WTC11 (cell line): ENCODE results near the gene RBM44. TPM values are rescaled to one million over a fixed set of nuclear protein-coding genes. Genes with fewer than 3 reads are reported as not detected.

Experiments
- ATAC-seq: fragments of 200-7000 bp; cut with Tn5 transposase; 2 replicates; pipeline ENCODE4 v1.10.0; 2021; ENCODE audit warnings: mild to moderate bottlenecking, moderate library complexity
- CTCF ChIA-PET: fragments of 300-600 bp; sonication (Branson Sonifier 250); formaldehyde crosslinking; loops from one replicate; lab custom pipeline; 2021; ENCODE audit warnings: antibody characterized with exemption; lab: Charles Lee
- POLR2A ChIA-PET: fragments of 350-600 bp; sonication (Branson Sonifier 250); formaldehyde crosslinking; loops from one replicate; lab custom pipeline; 2021; ENCODE audit warnings: antibody characterized with exemption; lab: Charles Lee
- DNase-seq: peaks from one replicate; pipeline ENCODE4 v3.0.0; 2021; ENCODE audit warnings: low spot score
- H3K27ac Mint-ChIP-seq: 2 replicates; pipeline ENCODE4 v1.8.0; 2021; ENCODE audit warnings: mixed read lengths
- H3K27me3 Mint-ChIP-seq: 2 replicates; pipeline ENCODE4 v1.8.0; 2021; ENCODE audit warnings: low read depth, mild to moderate bottlenecking, moderate library complexity, mixed read lengths
- H3K36me3 Mint-ChIP-seq: 2 replicates; pipeline ENCODE4 v1.8.0; 2021; ENCODE audit warnings: mixed read lengths
- H3K4me1 Mint-ChIP-seq: 2 replicates; pipeline ENCODE4 v1.8.0; 2022; ENCODE audit warnings: mixed read lengths
- H3K4me3 Mint-ChIP-seq: 2 replicates; pipeline ENCODE4 v1.8.0; 2021; ENCODE audit warnings: mild to moderate bottlenecking, moderate library complexity, mixed read lengths
- H3K9me3 Mint-ChIP-seq: 2 replicates; pipeline ENCODE4 v1.8.0; 2021; ENCODE audit warnings: mixed read lengths
- ELF4 ChIP-seq: sonication (generic); formaldehyde crosslinking; IDR thresholded peaks from 2 replicates; pipeline ENCODE4 v1.8.1; 2022; ENCODE audit warnings: low read depth, mild to moderate bottlenecking, moderate library complexity, missing genetic modification reagents
- FOXP1 ChIP-seq: sonication (generic); formaldehyde crosslinking; IDR thresholded peaks from 2 replicates; pipeline ENCODE4 v1.8.0; 2022; ENCODE audit warnings: missing genetic modification reagents, mild to moderate bottlenecking, moderate library complexity, borderline replicate concordance
- GABPB1 ChIP-seq: sonication (generic); formaldehyde crosslinking; IDR thresholded peaks from 2 replicates; pipeline ENCODE4 v1.8.1; 2023; ENCODE audit warnings: mild to moderate bottlenecking, missing genetic modification reagents
- GRHL2 ChIP-seq: fragments of 250-450 bp; sonication (Bioruptor Pico); IDR thresholded peaks from 2 replicates; pipeline ENCODE4 v1.8.0; 2022; ENCODE audit warnings: mild to moderate bottlenecking, moderate library complexity; ENCODE audit not compliant: insufficient replicate concordance, severe bottlenecking
- GTF2I ChIP-seq: fragments of 250-450 bp; sonication (Bioruptor Pico); conservative IDR thresholded peaks from 2 replicates; pipeline ENCODE4 v1.4.0; 2021; ENCODE audit warnings: mild to moderate bottlenecking
- KAT7 ChIP-seq: sonication (generic); formaldehyde crosslinking; IDR thresholded peaks from 2 replicates; pipeline ENCODE4 v1.8.1; 2023; ENCODE audit warnings: missing genetic modification reagents, mild to moderate bottlenecking, borderline replicate concordance
- RORB ChIP-seq: fragments of 250-450 bp; sonication (Bioruptor Pico); IDR thresholded peaks from 2 replicates; pipeline ENCODE4 v1.9.0; 2021; ENCODE audit warnings: mild to moderate bottlenecking
- SP1 ChIP-seq: sonication (generic); formaldehyde crosslinking; conservative IDR thresholded peaks from 2 replicates; pipeline ENCODE4 v1.8.1; 2022; ENCODE audit warnings: missing genetic modification reagents
- TP53 ChIP-seq: sonication (generic); formaldehyde crosslinking; IDR thresholded peaks from 2 replicates; pipeline ENCODE4 v1.8.1; 2023; ENCODE audit warnings: mild to moderate bottlenecking, missing genetic modification reagents
- ZNF219 ChIP-seq: sonication (generic); formaldehyde crosslinking; IDR thresholded peaks from 2 replicates; pipeline ENCODE4 v1.8.0; 2023; ENCODE audit warnings: missing genetic modification reagents, mild to moderate bottlenecking, borderline replicate concordance
- ZNF416 ChIP-seq: fragments of 250-450 bp; sonication (Bioruptor Pico); IDR thresholded peaks from 2 replicates; pipeline ENCODE4 v1.9.0; 2021; ENCODE audit warnings: mild to moderate bottlenecking, inconsistent platforms
- total RNA-seq: library from RNA; stranded (reverse); gene quantifications from 3 replicates; pipeline ENCODE4 v1.2.3, GENCODE V29; 2021
- TF ChIP-seq, protein P1 (sequence below): fragments of 250-450 bp; sonication (Bioruptor Pico); conservative IDR thresholded peaks from 2 replicates; pipeline ENCODE4 v1.9.0; 2021; ENCODE audit warnings: mild to moderate bottlenecking
- TF ChIP-seq, protein P2 (sequence below): sonication (generic); formaldehyde crosslinking; IDR thresholded peaks from 2 replicates; pipeline ENCODE4 v1.8.1; 2022; ENCODE audit warnings: missing genetic modification reagents, borderline replicate concordance
- TF ChIP-seq, protein P3 (sequence below): sonication (generic); formaldehyde crosslinking; IDR thresholded peaks from 2 replicates; pipeline ENCODE4 v1.8.1; 2022; ENCODE audit warnings: mild to moderate bottlenecking, moderate library complexity, missing genetic modification reagents
- TF ChIP-seq, protein P4 (sequence below): sonication (generic); formaldehyde crosslinking; IDR thresholded peaks from 2 replicates; pipeline ENCODE4 v1.8.0; 2022; ENCODE audit warnings: mild to moderate bottlenecking, missing genetic modification reagents
- TF ChIP-seq, protein P5 (sequence below): sonication (generic); formaldehyde crosslinking; IDR thresholded peaks from 2 replicates; pipeline ENCODE4 v1.8.0; 2022; ENCODE audit warnings: missing genetic modification reagents
- TF ChIP-seq, protein P6 (sequence below): sonication (generic); formaldehyde crosslinking; IDR thresholded peaks from 2 replicates; pipeline ENCODE4 v1.8.1; 2022; ENCODE audit warnings: low read depth, missing genetic modification reagents, borderline replicate concordance
- TF ChIP-seq, protein P7 (sequence below): sonication (generic); formaldehyde crosslinking; conservative IDR thresholded peaks from 2 replicates; pipeline ENCODE4 v1.8.1; 2022; ENCODE audit warnings: mild to moderate bottlenecking, missing genetic modification reagents
- TF ChIP-seq, protein P8 (sequence below): fragments of 250-450 bp; sonication (Bioruptor Pico); IDR thresholded peaks from 2 replicates; pipeline ENCODE4 v1.9.0; 2021; ENCODE audit warnings: mild to moderate bottlenecking
- TF ChIP-seq, protein P9 (sequence below): sonication (generic); formaldehyde crosslinking; IDR thresholded peaks from 2 replicates; pipeline ENCODE4 v1.8.1; 2022; ENCODE audit warnings: mild to moderate bottlenecking, missing genetic modification reagents, moderate library complexity, borderline replicate concordance

The RBM44 gene
- total RNA-seq, 1 experiment from 2014 or later, result 1.3 TPM

DNA sequence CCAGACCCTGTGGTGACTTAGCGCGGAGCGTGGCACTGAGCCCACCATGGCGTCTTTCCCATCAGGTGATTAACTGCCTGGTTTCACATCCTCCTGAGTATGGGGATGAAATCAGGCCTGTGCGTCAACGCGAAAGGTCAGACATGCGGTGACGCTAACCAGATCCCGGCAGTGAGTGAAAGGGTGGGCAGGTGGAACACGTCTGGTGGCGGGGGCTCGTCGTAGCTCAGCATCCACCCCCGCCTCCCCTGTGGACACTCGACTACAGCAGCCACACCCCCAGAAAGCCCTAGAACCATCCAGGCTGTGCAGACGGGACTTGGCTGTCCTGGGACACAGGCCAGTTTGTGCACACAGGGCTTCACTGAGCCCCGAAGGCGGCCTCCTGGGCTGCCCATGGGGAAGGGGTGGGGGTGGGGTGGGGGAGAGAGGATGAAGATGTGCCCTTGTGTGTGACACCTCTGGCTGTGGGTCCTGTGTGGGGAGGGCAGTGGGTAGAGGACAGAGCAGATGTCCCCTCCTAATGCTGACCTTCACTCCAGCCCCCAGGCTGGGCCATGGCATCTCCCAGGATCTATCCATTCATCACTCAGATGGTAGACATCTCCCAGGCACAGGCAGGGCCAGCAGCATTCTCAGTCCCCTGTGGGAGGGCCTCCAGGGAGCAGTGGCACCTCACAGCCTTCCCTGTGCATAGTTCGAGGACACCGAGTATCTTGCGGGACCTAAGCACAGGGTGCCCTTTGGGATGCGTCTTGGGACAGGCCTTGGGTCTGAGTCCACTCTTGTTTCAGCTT, 88.3 kb downstream of the RBM44 start:
- Mint-ChIP-seq H3K27ac (no peak overlapping the region), H3K9me3 (no peaks in the 10 kb centered on the region), H3K36me3 (no peaks in the 10 kb centered on the region), H3K4me1 (no peaks in the 10 kb centered on the region), H3K27me3 (no peaks in the 10 kb centered on the region)
- DNase-seq, result no peak
- POLR2A ChIA-PET, result no interaction called here
- CTCF ChIA-PET, result no interaction called here
- TF ChIP-seq SP1 (CRISPR knock-in tag) (no peak), KAT7 (CRISPR knock-in tag) (no peak), ELF4 (CRISPR knock-in tag) (no peak), ZNF219 (CRISPR knock-in tag) (no peak), ZNF416 (CRISPR knock-in tag) (no peak), GABPB1 (CRISPR knock-in tag) (no peak), GRHL2 (CRISPR knock-in tag) (no peak), GTF2I (CRISPR knock-in tag) (no peak)
- TF ChIP-seq, protein P1, sequence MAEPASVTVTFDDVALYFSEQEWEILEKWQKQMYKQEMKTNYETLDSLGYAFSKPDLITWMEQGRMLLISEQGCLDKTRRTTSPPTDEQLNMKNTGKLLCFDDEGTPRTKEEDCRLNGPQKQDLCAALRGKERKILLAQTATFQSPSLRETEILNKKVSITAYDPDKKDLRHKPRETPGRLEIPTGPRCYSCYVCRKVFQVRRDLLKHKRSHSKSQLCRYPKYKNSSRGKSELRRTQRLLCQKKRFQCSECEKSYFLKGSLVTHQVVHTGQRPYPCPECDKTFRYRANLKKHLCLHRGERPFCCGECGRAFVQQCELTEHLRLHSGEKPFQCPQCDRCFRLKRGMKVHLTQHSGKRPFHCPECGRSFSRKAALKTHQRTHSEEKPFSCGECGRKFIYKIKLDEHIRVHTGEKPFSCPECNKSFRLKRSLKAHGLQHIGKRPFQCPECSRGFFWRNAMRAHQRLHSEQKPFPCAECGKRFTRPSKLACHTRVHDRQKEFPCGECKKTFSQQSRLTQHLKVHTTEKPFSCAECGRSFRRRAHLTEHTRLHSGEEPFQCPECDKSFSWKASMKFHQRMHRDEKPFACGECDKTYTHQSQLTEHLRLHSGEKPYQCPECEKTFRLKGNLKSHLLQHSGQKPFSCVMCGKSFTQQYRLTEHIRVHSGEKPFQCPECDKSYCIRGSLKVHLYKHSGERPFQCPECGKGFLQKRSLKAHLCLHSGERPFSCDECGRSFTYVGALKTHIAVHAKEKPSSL, result no peak
- TF ChIP-seq, protein P2, sequence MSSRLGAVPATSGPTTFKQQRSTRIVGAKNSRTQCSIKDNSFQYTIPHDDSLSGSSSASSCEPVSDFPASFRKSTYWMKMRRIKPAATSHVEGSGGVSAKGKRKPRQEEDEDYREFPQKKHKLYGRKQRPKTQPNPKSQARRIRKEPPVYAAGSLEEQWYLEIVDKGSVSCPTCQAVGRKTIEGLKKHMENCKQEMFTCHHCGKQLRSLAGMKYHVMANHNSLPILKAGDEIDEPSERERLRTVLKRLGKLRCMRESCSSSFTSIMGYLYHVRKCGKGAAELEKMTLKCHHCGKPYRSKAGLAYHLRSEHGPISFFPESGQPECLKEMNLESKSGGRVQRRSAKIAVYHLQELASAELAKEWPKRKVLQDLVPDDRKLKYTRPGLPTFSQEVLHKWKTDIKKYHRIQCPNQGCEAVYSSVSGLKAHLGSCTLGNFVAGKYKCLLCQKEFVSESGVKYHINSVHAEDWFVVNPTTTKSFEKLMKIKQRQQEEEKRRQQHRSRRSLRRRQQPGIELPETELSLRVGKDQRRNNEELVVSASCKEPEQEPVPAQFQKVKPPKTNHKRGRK (CRISPR knock-in tag), result no peak
- TF ChIP-seq, protein P3, sequence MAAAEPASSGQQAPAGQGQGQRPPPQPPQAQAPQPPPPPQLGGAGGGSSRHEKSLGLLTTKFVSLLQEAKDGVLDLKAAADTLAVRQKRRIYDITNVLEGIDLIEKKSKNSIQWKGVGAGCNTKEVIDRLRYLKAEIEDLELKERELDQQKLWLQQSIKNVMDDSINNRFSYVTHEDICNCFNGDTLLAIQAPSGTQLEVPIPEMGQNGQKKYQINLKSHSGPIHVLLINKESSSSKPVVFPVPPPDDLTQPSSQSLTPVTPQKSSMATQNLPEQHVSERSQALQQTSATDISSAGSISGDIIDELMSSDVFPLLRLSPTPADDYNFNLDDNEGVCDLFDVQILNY (CRISPR knock-in tag), result no peak
- TF ChIP-seq, protein P4, sequence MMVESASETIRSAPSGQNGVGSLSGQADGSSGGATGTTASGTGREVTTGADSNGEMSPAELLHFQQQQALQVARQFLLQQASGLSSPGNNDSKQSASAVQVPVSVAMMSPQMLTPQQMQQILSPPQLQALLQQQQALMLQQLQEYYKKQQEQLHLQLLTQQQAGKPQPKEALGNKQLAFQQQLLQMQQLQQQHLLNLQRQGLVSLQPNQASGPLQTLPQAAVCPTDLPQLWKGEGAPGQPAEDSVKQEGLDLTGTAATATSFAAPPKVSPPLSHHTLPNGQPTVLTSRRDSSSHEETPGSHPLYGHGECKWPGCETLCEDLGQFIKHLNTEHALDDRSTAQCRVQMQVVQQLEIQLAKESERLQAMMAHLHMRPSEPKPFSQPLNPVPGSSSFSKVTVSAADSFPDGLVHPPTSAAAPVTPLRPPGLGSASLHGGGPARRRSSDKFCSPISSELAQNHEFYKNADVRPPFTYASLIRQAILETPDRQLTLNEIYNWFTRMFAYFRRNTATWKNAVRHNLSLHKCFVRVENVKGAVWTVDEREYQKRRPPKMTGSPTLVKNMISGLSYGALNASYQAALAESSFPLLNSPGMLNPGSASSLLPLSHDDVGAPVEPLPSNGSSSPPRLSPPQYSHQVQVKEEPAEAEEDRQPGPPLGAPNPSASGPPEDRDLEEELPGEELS (CRISPR knock-in tag), result no peak
- TF ChIP-seq, protein P5, sequence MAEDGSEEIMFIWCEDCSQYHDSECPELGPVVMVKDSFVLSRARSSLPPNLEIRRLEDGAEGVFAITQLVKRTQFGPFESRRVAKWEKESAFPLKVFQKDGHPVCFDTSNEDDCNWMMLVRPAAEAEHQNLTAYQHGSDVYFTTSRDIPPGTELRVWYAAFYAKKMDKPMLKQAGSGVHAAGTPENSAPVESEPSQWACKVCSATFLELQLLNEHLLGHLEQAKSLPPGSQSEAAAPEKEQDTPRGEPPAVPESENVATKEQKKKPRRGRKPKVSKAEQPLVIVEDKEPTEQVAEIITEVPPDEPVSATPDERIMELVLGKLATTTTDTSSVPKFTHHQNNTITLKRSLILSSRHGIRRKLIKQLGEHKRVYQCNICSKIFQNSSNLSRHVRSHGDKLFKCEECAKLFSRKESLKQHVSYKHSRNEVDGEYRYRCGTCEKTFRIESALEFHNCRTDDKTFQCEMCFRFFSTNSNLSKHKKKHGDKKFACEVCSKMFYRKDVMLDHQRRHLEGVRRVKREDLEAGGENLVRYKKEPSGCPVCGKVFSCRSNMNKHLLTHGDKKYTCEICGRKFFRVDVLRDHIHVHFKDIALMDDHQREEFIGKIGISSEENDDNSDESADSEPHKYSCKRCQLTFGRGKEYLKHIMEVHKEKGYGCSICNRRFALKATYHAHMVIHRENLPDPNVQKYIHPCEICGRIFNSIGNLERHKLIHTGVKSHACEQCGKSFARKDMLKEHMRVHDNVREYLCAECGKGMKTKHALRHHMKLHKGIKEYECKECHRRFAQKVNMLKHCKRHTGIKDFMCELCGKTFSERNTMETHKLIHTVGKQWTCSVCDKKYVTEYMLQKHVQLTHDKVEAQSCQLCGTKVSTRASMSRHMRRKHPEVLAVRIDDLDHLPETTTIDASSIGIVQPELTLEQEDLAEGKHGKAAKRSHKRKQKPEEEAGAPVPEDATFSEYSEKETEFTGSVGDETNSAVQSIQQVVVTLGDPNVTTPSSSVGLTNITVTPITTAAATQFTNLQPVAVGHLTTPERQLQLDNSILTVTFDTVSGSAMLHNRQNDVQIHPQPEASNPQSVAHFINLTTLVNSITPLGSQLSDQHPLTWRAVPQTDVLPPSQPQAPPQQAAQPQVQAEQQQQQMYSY (CRISPR knock-in tag), result no peak
- TF ChIP-seq, all 79 proteins: peak for 0
- no peak overlapping the region for H3K4me3 Mint-ChIP-seq
- no peak for ATAC-seq

DNA sequence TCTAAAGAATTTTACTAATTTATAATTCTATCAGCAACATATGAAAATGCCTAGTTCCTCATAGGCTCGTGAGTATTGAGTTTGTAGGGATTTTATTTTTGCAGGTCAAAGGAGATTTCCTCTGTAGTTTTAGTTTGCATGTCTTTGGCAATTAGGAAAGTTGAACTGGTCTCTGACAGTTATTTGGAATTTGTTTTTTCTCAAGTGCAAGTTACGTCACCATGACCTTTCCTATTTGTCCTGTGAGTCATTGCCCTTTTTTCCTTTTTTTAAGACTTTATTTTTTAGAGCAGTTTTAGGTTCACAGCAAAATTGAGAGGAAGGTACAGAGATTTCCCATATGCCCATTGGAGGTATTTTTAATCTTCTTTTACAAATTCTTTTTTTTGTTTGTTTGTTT, 89.8 kb downstream of the RBM44 start:
- Mint-ChIP-seq H3K4me1 (no peaks in the 10 kb centered on the region), H3K4me3 (no peak overlapping the region), H3K27me3 (no peaks in the 10 kb centered on the region), H3K27ac (no peak overlapping the region), H3K9me3 (no peaks in the 10 kb centered on the region), H3K36me3 (no peaks in the 10 kb centered on the region)
- ChIA-PET POLR2A (no interaction called here), CTCF (no interaction called here)
- TF ChIP-seq TP53 (no peak), FOXP1 (CRISPR knock-in tag) (no peak), RORB (CRISPR knock-in tag) (no peak)
- TF ChIP-seq, protein P6, sequence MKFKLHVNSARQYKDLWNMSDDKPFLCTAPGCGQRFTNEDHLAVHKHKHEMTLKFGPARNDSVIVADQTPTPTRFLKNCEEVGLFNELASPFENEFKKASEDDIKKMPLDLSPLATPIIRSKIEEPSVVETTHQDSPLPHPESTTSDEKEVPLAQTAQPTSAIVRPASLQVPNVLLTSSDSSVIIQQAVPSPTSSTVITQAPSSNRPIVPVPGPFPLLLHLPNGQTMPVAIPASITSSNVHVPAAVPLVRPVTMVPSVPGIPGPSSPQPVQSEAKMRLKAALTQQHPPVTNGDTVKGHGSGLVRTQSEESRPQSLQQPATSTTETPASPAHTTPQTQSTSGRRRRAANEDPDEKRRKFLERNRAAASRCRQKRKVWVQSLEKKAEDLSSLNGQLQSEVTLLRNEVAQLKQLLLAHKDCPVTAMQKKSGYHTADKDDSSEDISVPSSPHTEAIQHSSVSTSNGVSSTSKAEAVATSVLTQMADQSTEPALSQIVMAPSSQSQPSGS (CRISPR knock-in tag), result no peak
- TF ChIP-seq, protein P7, sequence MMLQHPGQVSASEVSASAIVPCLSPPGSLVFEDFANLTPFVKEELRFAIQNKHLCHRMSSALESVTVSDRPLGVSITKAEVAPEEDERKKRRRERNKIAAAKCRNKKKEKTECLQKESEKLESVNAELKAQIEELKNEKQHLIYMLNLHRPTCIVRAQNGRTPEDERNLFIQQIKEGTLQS, result no peak
- TF ChIP-seq, protein P8, sequence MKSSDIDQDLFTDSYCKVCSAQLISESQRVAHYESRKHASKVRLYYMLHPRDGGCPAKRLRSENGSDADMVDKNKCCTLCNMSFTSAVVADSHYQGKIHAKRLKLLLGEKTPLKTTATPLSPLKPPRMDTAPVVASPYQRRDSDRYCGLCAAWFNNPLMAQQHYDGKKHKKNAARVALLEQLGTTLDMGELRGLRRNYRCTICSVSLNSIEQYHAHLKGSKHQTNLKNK, result no peak
- TF ChIP-seq, protein P9, sequence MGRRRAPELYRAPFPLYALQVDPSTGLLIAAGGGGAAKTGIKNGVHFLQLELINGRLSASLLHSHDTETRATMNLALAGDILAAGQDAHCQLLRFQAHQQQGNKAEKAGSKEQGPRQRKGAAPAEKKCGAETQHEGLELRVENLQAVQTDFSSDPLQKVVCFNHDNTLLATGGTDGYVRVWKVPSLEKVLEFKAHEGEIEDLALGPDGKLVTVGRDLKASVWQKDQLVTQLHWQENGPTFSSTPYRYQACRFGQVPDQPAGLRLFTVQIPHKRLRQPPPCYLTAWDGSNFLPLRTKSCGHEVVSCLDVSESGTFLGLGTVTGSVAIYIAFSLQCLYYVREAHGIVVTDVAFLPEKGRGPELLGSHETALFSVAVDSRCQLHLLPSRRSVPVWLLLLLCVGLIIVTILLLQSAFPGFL (CRISPR knock-in tag), result no peak
- no peak for DNase-seq
- ATAC-seq, result no peak
